Natural killer cell (primary cell): Measurements from ENCODE around the gene SAMD4A. TPM values are rescaled to one million over a fixed set of nuclear protein-coding genes. Genes with fewer than 3 reads are reported as not detected.

Experiments
- ATAC-seq, 3 donors: fragments of 150-1000 bp in 2 of 3; fragments of 200-7000 bp in 1 of 3; cut with Tn5 transposase; 1 replicate in 1 of 3; 2 replicates in 2 of 3; pipeline ENCODE4 v1.10.0; 2021; ENCODE audit warnings: mild to moderate bottlenecking in 2 of 3, moderate library complexity in 2 of 3
- DNase-seq, 2 donors: peaks; one replicate each; pipeline versions ENCODE4 v3.0.0 to v3.0.0-alpha.2; 2013 to 2021; ENCODE audit warnings: mixed read lengths in 1 of 2
- H3K27ac ChIP-seq: one replicate; pipeline ENCODE4 v1.5.1; 2013; ENCODE audit warnings: mild to moderate bottlenecking, low read length
- H3K27me3 ChIP-seq: one replicate; pipeline ENCODE4 v1.6.1; 2013; ENCODE audit warnings: low read length; ENCODE audit not compliant: control insufficient read depth, insufficient read depth
- H3K36me3 ChIP-seq: one replicate; pipeline ENCODE4 v1.6.1; 2013; ENCODE audit warnings: low read length; ENCODE audit not compliant: control insufficient read depth, insufficient read depth
- H3K4me1 ChIP-seq: one replicate; pipeline ENCODE4 v1.6.1; 2013; ENCODE audit warnings: low read length; ENCODE audit not compliant: control insufficient read depth, insufficient read depth
- H3K4me3 ChIP-seq: one replicate; pipeline ENCODE4 v1.5.1; 2013; ENCODE audit warnings: low read length
- H3K9me3 ChIP-seq: one replicate; pipeline ENCODE4 v1.6.1; 2013; ENCODE audit warnings: low read length; ENCODE audit not compliant: control insufficient read depth, insufficient read depth
- H3K27ac Mint-ChIP-seq, 2 donors: one replicate each; pipeline ENCODE4 v1.8.0; 2022; ENCODE audit warnings: mild to moderate bottlenecking in 2 of 2, mixed read lengths in 2 of 2, moderate library complexity in 1 of 2
- H3K27me3 Mint-ChIP-seq, 2 donors: one replicate each; pipeline ENCODE4 v1.8.0; 2022; ENCODE audit warnings: low read depth in 2 of 2, mixed read lengths in 2 of 2
- H3K36me3 Mint-ChIP-seq: one replicate; pipeline ENCODE4 v1.8.0; 2022; ENCODE audit warnings: mixed read lengths
- H3K4me1 Mint-ChIP-seq, 2 donors: one replicate each; pipeline ENCODE4 v1.8.0; 2022; ENCODE audit warnings: mixed read lengths in 2 of 2
- H3K4me3 Mint-ChIP-seq: one replicate; pipeline ENCODE4 v1.8.0; 2022; ENCODE audit warnings: mild to moderate bottlenecking, moderate library complexity, mixed read lengths
- H3K9me3 Mint-ChIP-seq, 2 donors: one replicate each; pipeline ENCODE4 v1.8.0; 2022; ENCODE audit warnings: mixed read lengths in 2 of 2
- CTCF ChIP-seq: fragments of 200-600 bp; IDR thresholded peaks from one replicate; pipeline ENCODE4 v1.8.0; 2022; ENCODE audit warnings: antibody characterized with exemption
- WGBS: methylation state at CpG from one replicate; pipeline ENCODE4 v1.1.7; 2013; ENCODE audit warnings: missing lambda C conversion rate; ENCODE audit not compliant: insufficient coverage; 5-methylcytosine and 5-hydroxymethylcytosine counted together
- intact Hi-C: fragments of 100-400 bp; cut with micrococcal nuclease; formaldehyde crosslinking; loops from one replicate; pipeline ENCODE4 v1.14.2; 2022
- total RNA-seq, 4 donors: library from RNA; stranded (reverse); fragments of 120-200 nt in 1 of 4; gene quantifications; one replicate each; pipeline versions ENCODE4 v1.2.3 to v1.2.4, GENCODE V29; 2013 to 2022

The SAMD4A gene
- total RNA-seq, 3 donors from 2014 or later (not counting 1 experiment from before 2014, with no cell fraction given) = 0.70 to 1.6 (median 1.4) TPM

- Mint-ChIP-seq H3K4me1 (peaks cover 8 to 11% of the 10 kb centered on the region in 2 donors), H3K4me3 (no peak overlapping the region), H3K9me3 (no peaks in the 10 kb centered on the region), H3K27me3 (peaks cover 46 to 79% of the 10 kb centered on the region in 2 donors), H3K36me3 (no peaks in the 10 kb centered on the region), H3K27ac (no peak overlapping the region)
- no peak overlapping the region for H3K4me3 ChIP-seq
- intact Hi-C loops = no loop called here
- 83% methylated on average over 9 of the region's 9 CpGs for WGBS
- H3K36me3 ChIP-seq = no peaks in the 10 kb centered on the region
- DNase-seq (no peak), ATAC-seq (no peak)
- TF ChIP-seq CTCF = no peak
- H3K27me3 ChIP-seq = peaks cover 9% of the 10 kb centered on the region
- H3K9me3 ChIP-seq = no peaks in the 10 kb centered on the region
- H3K27ac ChIP-seq = no peak overlapping the region
- peaks cover 8% of the 10 kb centered on the region for H3K4me1 ChIP-seq
Measured at GRCh38 chr14:54768501-54769129, 201.7 kb downstream of the SAMD4A start.

GRCh38 chr14:54769951-54770863, 203.3 kb downstream of the SAMD4A start:
- Mint-ChIP-seq H3K4me1 (peaks cover 15 to 17% of the 10 kb centered on the region in 2 donors), H3K9me3 (no peaks in the 10 kb centered on the region), H3K27ac (no peak overlapping the region), H3K27me3 (peaks cover 48 to 78% of the 10 kb centered on the region in 2 donors), H3K4me3 (no peak overlapping the region), H3K36me3 (no peaks in the 10 kb centered on the region)
- intact Hi-C loops = no loop called here
- Histone ChIP-seq H3K9me3 (no peaks in the 10 kb centered on the region), H3K27me3 (peaks cover 16% of the 10 kb centered on the region), H3K4me1 (peaks cover 14% of the 10 kb centered on the region), H3K27ac (no peak overlapping the region), H3K4me3 (no peak overlapping the region), H3K36me3 (no peaks in the 10 kb centered on the region)
- WGBS = 89% methylated on average over 13 of the region's 14 CpGs
- no peak for TF ChIP-seq CTCF
- ATAC-seq (no peak), DNase-seq (no peak)

- Mint-ChIP-seq H3K4me3 (no peak overlapping the region), H3K27ac (no peak overlapping the region), H3K36me3 (no peaks in the 10 kb centered on the region), H3K9me3 (no peaks in the 10 kb centered on the region), H3K27me3 (peaks cover 41 to 69% of the 10 kb centered on the region in 2 donors), H3K4me1 (peaks cover 21 to 29% of the 10 kb centered on the region in 2 donors)
- 88% methylated on average over 5 of the region's 6 CpGs for WGBS
- ATAC-seq (no peak), DNase-seq (no peak)
- H3K4me3 ChIP-seq = no peak overlapping the region
- H3K27ac ChIP-seq = no peak overlapping the region
- H3K36me3 ChIP-seq = no peaks in the 10 kb centered on the region
- no peaks in the 10 kb centered on the region for H3K9me3 ChIP-seq
- peaks cover 17% of the 10 kb centered on the region for H3K27me3 ChIP-seq
- no peak for TF ChIP-seq CTCF
- H3K4me1 ChIP-seq = peaks cover 27% of the 10 kb centered on the region
- intact Hi-C loops = no loop called here
Measured at GRCh38 chr14:54771411-54772027, 204.6 kb downstream of the SAMD4A start.
